Lung (tissue), 12 donors: ENCODE data around the gene INTS6L. TPM values are rescaled to one million over a fixed set of nuclear protein-coding genes. Genes with fewer than 3 reads are reported as not detected.

Experiments used
- ATAC-seq: fragments of 200-7000 bp; cut with Tn5 transposase; one replicate; pipeline ENCODE4 v1.9.1; 2020; ENCODE audit warnings: moderate number of reproducible peaks; ENCODE audit not compliant: insufficient read depth, low FRiP score
- DNase-seq, 3 donors: peaks; one replicate each; pipeline ENCODE4 v3.0.0-alpha.2; 2013 to 2017
- H3K27ac ChIP-seq, 2 donors: one replicate each; pipeline ENCODE4 v1.5.1; 2013; ENCODE audit warnings: mild to moderate bottlenecking in 2 of 2, moderate library complexity in 2 of 2, control low read depth in 1 of 2, inconsistent platforms in 1 of 2, low read depth in 1 of 2, low read length in 1 of 2
- H3K27me3 ChIP-seq, 3 donors: one replicate each; pipeline ENCODE4 v1.5.1; 2013; ENCODE audit warnings: low read length in 2 of 3; ENCODE audit not compliant: control insufficient read depth in 3 of 3, insufficient read depth in 3 of 3
- H3K36me3 ChIP-seq, 4 donors: one replicate each; pipeline ENCODE4 v1.5.1; 2013; ENCODE audit warnings: low read length in 4 of 4, mild to moderate bottlenecking in 1 of 4, moderate library complexity in 1 of 4; ENCODE audit not compliant: control insufficient read depth in 4 of 4, insufficient read depth in 4 of 4
- H3K4me1 ChIP-seq, 5 donors: one replicate each; pipeline ENCODE4 v1.5.1; 2013; ENCODE audit warnings: low read length in 5 of 5, mild to moderate bottlenecking in 2 of 5, moderate library complexity in 1 of 5; ENCODE audit not compliant: control insufficient read depth in 5 of 5, insufficient read depth in 5 of 5
- H3K4me3 ChIP-seq: one replicate; pipeline ENCODE4 v1.5.1; 2013; ENCODE audit warnings: mild to moderate bottlenecking, control low read depth, moderate library complexity
- H3K9ac ChIP-seq, 2 donors: one replicate each; pipeline ENCODE4 v1.5.1; 2013; ENCODE audit warnings: low read length in 2 of 2, control low read depth in 1 of 2; ENCODE audit not compliant: insufficient read depth in 1 of 2
- H3K9me3 ChIP-seq, 4 donors: one replicate each; pipeline ENCODE4 v1.5.1; 2013; ENCODE audit warnings: low read length in 3 of 4, mild to moderate bottlenecking in 1 of 4, moderate library complexity in 1 of 4; ENCODE audit not compliant: control insufficient read depth in 4 of 4, insufficient read depth in 3 of 4
- CTCF ChIP-seq: IDR thresholded peaks from 2 replicates; pipeline ENCODE4 v1.5.1; 2012; ENCODE audit warnings: mild to moderate bottlenecking; ENCODE audit errors: control extremely low read depth, extremely low read depth
- WGBS, 2 donors: extraction: QIAGEN DNeasy Blood & Tissue Kit; methylation state at CpG; one replicate each; pipeline ENCODE4 v1.1.7; 2013; 5-methylcytosine and 5-hydroxymethylcytosine counted together
- polyA plus RNA-seq, 2 donors: library from polyadenylated mRNA; stranded (reverse); fragments of 200-250 nt; gene quantifications; one replicate each; pipeline ENCODE4 v1.2.1, GENCODE V29; 2013
- total RNA-seq, 2 donors: library from RNA; depleted of rRNA in 1 of 2; stranded (reverse); fragments of >200 nt in 1 of 2; gene quantifications; one replicate each; pipeline ENCODE4 v1.2.1, GENCODE V29; 2014 to 2021
- donor health status: control.
- donor health status: control.
- donor health status: Bipolar disorder and iron deficiency.
- donor health status: healthy.
- donor health status: DM: yes; HTN: yes; CAD: no.

The INTS6L gene
- total and polyA plus RNA-seq, 4 donors = 3.5 to 19.6 (median 8.8) TPM

- Histone ChIP-seq H3K4me3 (no peak overlapping the region), H3K36me3 (no peaks in the 10 kb centered on the region), H3K27me3 (peaks cover 0 to 9% (median 9%) of the 10 kb centered on the region in 3 donors), H3K27ac (no peak overlapping the region), H3K4me1 (no peaks in the 10 kb centered on the region), H3K9me3 (no peaks in the 10 kb centered on the region), H3K9ac (no peak overlapping the region)
- no peak for ATAC-seq
- no peak for DNase-seq
- 72 to 83% methylated on average over 5 of the region's 5 CpGs for WGBS, 2 donors
- TF ChIP-seq CTCF = no peak
These were observed 7.8 kb downstream of the INTS6L start for GRCh38 chrX:135528254-135528653.

GRCh38 chrX:135528756-135529155 is 8.3 kb downstream of the INTS6L start:
- Histone ChIP-seq H3K9me3 (no peaks in the 10 kb centered on the region), H3K4me3 (no peak overlapping the region), H3K9ac (no peak overlapping the region), H3K27me3 (peaks cover 0 to 9% (median 9%) of the 10 kb centered on the region in 3 donors), H3K36me3 (no peaks in the 10 kb centered on the region), H3K4me1 (no peaks in the 10 kb centered on the region), H3K27ac (no peak overlapping the region)
- no peak for TF ChIP-seq CTCF
- WGBS, 2 donors = 64 to 90% methylated on average over 3 of the region's 3 CpGs
- ATAC-seq = no peak
- peak in 1 of 3 donors; percentile 9 for DNase-seq

GRCh38 chrX:135530097-135530496 is 9.6 kb downstream of the INTS6L start:
- WGBS, 2 donors = 93 to 100% methylated on average over 1 of the region's 1 CpG
- Histone ChIP-seq H3K27me3 (peaks cover 0 to 10% (median 9%) of the 10 kb centered on the region in 3 donors), H3K9ac (no peak overlapping the region), H3K36me3 (no peaks in the 10 kb centered on the region), H3K9me3 (no peaks in the 10 kb centered on the region), H3K4me1 (no peaks in the 10 kb centered on the region), H3K27ac (no peak overlapping the region), H3K4me3 (no peak overlapping the region)
- ATAC-seq (no peak), DNase-seq (no peak)
- no peak for TF ChIP-seq CTCF

- peaks cover 0 to 15% (median 5%) of the 10 kb centered on the region in 3 donors for H3K27me3 ChIP-seq
- no peak overlapping the region for H3K4me3 ChIP-seq
- ATAC-seq = no peak
- TF ChIP-seq CTCF = no peak
- DNase-seq = no peak
- 54 to 79% methylated on average over 1 of the region's 1 CpG for WGBS, 2 donors
- no peaks in the 10 kb centered on the region for H3K9me3 ChIP-seq
- no peaks in the 10 kb centered on the region for H3K36me3 ChIP-seq
- no peak overlapping the region for H3K9ac ChIP-seq
- no peak overlapping the region for H3K27ac ChIP-seq
- peaks cover 0 to 2% (median 0%) of the 10 kb centered on the region in 5 donors for H3K4me1 ChIP-seq
These were observed 11.4 kb downstream of the INTS6L start for GRCh38 chrX:135531813-135532212.
